Tibial artery (tissue), 4 donors: ENCODE measurements around the gene TUB.

Experiments
- DNase-seq, 2 donors: peaks; one replicate each; pipeline ENCODE4 v3.0.0-alpha.2; 2019
- H3K27ac ChIP-seq, 2 donors: fragments of 200-600 bp; sonication (generic) in 1 of 2; 1 replicate in 1 of 2; 2 replicates in 1 of 2; pipeline ENCODE4 v1.5.1; 2018 to 2019; ENCODE audit warnings: mild to moderate bottlenecking in 1 of 2
- H3K27me3 ChIP-seq, 2 donors: fragments of 200-600 bp; sonication (generic) in 1 of 2; one replicate each; pipeline versions ENCODE4 v1.5.1 to v1.6.0; 2016 to 2019
- H3K36me3 ChIP-seq, 3 donors: fragments of 200-600 bp; sonication (generic) in 2 of 3; one replicate each; pipeline ENCODE4 v1.5.1; 2016 to 2019; ENCODE audit warnings: mild to moderate bottlenecking in 2 of 3
- H3K4me1 ChIP-seq, 4 donors: fragments of 200-600 bp; sonication (generic) in 2 of 4; 1 replicate in 3 of 4; 2 replicates in 1 of 4; pipeline ENCODE4 v1.5.1; 2016 to 2019
- H3K4me3 ChIP-seq, 2 donors: fragments of 200-600 bp; sonication (generic) in 1 of 2; 1 replicate in 1 of 2; 2 replicates in 1 of 2; pipeline ENCODE4 v1.5.1; 2018 to 2019; ENCODE audit warnings: mild to moderate bottlenecking in 2 of 2
- H3K9me3 ChIP-seq, 3 donors: fragments of 200-600 bp; sonication (generic) in 1 of 3; one replicate each; pipeline ENCODE4 v1.5.1; 2016 to 2019
- intact Hi-C: fragments of 100-400 bp; cut with DNase I; formaldehyde crosslinking; loops from one replicate; pipeline ENCODE4 v1.15.0; 2023; ENCODE audit warnings: low total_unique reads
- TF ChIP-seq, protein P1 (sequence below), 2 experiments: fragments of 200-600 bp in 1 of 2; fragments of 450-650 bp in 1 of 2; IDR thresholded peaks; one replicate each; pipeline ENCODE4 v1.5.1; 2017 to 2019; ENCODE audit warnings: antibody characterized with exemption in 2 of 2, mild to moderate bottlenecking in 1 of 2, moderate library complexity in 1 of 2

TUB gene

DNA sequence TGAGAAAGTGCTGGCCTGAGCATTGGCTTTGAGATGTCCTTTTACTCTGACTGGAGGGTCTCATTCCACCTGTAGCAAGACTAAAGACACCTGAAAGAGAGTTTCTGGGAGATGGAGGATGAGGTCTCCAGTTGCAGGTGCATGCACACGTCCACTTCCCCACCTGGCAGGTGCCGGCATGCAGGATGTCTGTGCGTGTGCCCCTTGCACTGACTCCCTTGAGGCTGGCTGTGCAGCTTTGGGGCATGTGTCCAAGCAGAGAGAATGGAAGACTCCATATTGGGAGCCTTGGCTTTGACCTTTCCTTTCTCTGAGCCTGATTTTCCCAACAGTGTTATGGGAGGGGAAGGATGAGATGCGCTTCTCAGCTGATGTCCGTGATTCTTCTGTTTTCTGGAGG is 44.0 kb upstream of the TUB start:
- H3K9me3 ChIP-seq, result no peaks in the 10 kb centered on the region
- H3K27ac ChIP-seq, result no peak overlapping the region
- intact Hi-C loops, result no loop called here
- H3K36me3 ChIP-seq, result no peaks in the 10 kb centered on the region
- H3K27me3 ChIP-seq, result peaks cover 0 to 11% of the 10 kb centered on the region in 2 donors
- DNase-seq, result no peak
- TF ChIP-seq, protein P1, sequence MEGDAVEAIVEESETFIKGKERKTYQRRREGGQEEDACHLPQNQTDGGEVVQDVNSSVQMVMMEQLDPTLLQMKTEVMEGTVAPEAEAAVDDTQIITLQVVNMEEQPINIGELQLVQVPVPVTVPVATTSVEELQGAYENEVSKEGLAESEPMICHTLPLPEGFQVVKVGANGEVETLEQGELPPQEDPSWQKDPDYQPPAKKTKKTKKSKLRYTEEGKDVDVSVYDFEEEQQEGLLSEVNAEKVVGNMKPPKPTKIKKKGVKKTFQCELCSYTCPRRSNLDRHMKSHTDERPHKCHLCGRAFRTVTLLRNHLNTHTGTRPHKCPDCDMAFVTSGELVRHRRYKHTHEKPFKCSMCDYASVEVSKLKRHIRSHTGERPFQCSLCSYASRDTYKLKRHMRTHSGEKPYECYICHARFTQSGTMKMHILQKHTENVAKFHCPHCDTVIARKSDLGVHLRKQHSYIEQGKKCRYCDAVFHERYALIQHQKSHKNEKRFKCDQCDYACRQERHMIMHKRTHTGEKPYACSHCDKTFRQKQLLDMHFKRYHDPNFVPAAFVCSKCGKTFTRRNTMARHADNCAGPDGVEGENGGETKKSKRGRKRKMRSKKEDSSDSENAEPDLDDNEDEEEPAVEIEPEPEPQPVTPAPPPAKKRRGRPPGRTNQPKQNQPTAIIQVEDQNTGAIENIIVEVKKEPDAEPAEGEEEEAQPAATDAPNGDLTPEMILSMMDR (IDR thresholded peaks at IDR 0.05), result no peak
- no peaks in the 10 kb centered on the region for H3K4me1 ChIP-seq
- H3K4me3 ChIP-seq, result no peak overlapping the region

DNA sequence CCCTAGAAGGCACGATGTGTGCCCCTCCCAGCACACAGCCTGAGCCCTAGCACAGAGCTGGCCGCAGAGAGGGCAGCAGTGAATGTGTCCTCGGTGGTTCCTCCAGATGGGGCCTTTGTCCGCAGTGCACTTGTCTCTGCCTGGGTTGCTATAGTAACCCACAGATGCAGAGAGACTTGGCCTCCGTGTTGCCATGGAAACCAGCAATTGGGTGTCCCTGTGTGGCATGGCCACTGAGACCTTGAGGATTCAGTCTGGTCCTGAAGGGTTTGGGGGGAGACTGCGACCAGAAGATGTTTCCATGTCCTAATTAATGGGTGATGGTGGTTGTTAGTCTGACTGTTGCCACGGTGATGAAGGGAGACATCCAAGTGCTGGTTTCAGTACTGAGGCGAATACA is 42.6 kb upstream of the TUB start:
- no peak for DNase-seq
- Histone ChIP-seq H3K9me3 (no peaks in the 10 kb centered on the region), H3K27me3 (no peaks in the 10 kb centered on the region), H3K36me3 (no peaks in the 10 kb centered on the region), H3K4me1 (no peaks in the 10 kb centered on the region), H3K4me3 (no peak overlapping the region), H3K27ac (no peak overlapping the region)
- intact Hi-C loops, result no loop called here
- TF ChIP-seq, protein P1 (IDR thresholded peaks at IDR 0.05), result no peak

DNA sequence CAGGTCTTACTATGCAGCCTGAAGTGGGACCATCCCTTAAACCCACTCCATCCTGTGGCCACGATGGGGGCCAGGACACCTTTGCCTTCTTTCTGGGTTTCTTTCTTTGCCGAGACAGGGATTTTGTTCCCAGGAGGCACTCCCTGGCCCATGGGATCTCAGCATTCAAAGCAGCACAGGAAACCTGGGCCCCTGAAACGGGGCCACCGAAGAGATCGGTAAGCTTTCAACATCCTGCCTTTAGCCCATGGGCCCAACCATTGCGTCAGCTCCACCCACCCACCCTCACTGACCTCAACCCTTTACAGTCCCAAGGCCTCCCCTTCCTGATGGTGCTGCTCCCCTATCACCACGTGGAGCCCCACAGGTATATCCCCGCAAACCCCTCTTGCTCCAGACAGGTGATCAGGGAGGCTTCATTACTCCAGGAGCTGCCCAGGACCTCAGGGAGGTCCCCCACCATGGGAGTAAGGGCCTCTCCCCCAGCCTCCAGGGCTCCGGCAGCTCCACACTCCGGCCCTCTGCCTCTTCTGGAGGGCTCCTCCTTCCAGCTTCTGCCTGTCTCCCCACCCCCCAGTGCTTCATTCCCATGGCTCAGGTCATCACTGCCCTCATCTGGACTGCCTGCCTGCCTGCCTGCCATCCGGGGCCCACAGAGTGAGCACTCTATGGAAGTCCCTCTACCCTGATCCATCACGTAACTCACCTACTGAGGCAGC is 42.0 kb upstream of the TUB start:
- intact Hi-C loops, result no loop called here
- Histone ChIP-seq H3K9me3 (no peaks in the 10 kb centered on the region), H3K27me3 (no peaks in the 10 kb centered on the region), H3K4me3 (no peak overlapping the region), H3K36me3 (no peaks in the 10 kb centered on the region), H3K27ac (no peak overlapping the region), H3K4me1 (no peaks in the 10 kb centered on the region)
- no peak for DNase-seq
- TF ChIP-seq, protein P1 (IDR thresholded peaks at IDR 0.05), result no peak

DNA sequence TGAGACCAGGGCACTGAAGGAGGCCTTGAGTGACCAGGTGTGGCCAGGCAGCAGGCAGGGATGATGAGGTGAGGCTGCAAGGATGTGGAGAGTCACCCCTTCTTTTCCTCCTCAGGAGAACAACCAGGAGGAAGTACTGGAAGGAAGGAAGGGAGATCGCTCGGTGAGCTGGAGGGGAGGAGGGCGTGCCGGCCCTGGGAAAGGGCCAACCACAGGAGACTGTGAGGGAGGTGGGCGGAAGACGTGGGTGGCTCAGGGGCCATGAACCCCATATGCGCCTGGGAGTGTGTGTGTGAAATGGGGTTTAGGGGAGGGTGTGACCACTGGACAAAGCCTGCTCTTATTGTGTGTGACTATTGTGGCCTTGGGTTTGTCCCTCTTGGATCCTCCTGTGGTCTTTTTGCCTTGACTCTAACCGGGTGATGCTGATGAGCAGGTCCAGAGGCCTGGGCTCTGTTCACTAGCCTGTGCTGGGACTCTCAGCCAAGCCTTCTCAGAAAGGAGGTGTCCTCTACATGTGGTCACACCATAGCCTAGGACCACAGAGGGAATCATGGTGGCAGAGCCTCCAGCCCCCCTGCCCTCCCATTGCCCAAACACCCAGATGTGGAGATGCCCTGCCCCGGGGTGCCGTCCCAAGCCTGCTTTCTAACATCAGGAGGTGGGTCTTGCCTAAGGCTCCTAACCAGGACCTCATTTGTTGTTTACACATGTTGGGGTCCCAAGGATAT is 41.3 kb upstream of the TUB start:
- intact Hi-C loops, result no loop called here
- no peaks in the 10 kb centered on the region for H3K36me3 ChIP-seq
- no peaks in the 10 kb centered on the region for H3K27me3 ChIP-seq
- no peaks in the 10 kb centered on the region for H3K9me3 ChIP-seq
- no peak overlapping the region for H3K4me3 ChIP-seq
- no peak overlapping the region for H3K27ac ChIP-seq
- DNase-seq, result no peak
- TF ChIP-seq, protein P1 (IDR thresholded peaks at IDR 0.05), result no peak
- H3K4me1 ChIP-seq, result no peaks in the 10 kb centered on the region

DNA sequence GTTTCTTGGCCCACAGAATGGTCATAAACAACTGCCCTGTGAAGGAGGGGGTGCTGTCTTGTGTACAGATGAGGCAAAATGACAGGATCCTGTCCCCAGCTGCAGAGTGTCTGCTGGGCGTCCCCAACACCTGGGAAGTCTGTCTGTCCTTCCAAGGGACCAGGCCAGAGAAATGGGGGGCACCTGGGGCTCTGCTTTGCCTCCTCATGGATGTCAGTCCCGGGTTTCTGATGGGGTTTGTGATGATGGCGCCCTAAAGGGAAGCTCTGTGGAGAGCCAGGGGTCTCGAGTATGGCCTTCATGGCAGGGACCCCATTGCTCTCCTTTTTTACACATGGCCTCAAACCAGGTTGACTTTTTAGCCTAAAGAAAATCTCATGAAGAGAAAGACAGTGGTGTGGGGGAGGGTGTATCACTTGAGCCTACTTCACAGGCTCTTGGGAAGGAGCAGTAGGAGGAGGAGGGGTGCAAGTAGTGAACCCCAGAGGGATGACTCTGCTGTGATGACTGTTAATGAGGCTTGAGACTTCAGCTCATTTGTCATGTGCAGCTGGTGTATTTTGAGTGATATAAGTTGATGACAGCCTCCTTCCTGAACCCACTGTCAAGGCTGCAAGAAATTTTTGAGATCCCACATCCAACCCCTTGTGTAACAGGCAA is 40.6 kb upstream of the TUB start:
- DNase-seq, result no peak
- Histone ChIP-seq H3K27ac (no peak overlapping the region), H3K9me3 (no peaks in the 10 kb centered on the region)

More for the DNA sequence above, 40.6 kb upstream of the TUB start:
- H3K27me3 ChIP-seq, result no peaks in the 10 kb centered on the region
- H3K36me3 ChIP-seq, result no peaks in the 10 kb centered on the region
- no peak overlapping the region for H3K4me3 ChIP-seq
- no peaks in the 10 kb centered on the region for H3K4me1 ChIP-seq
- TF ChIP-seq, protein P1 (IDR thresholded peaks at IDR 0.05), result no peak
- intact Hi-C loops, result no loop called here
